ENCODE results near the gene PTCHD4.

PTCHD4 gene

GRCh38 chr6:48080227-48081009, 30.6 kb downstream of the PTCHD4 start:
- no peak for DNase-seq
- H3K27me3 ChIP-seq (ENCODE audit: insufficient read depth, low read depth, severe bottlenecking), result no peaks in the 10 kb centered on the region
- no peak for TF ChIP-seq CTCF (IDR thresholded peaks at IDR 0.05; ENCODE audit: low read depth, low read length)
- H3K36me3 ChIP-seq, result 0 out of 2 replicates have a peak, but pooled peaks cover 3% of the 10 kb centered on the region
- H3K4me3 ChIP-seq (ENCODE audit: low read depth, low read length), result no peak overlapping the region
- H3K9me3 ChIP-seq (ENCODE audit: severe bottlenecking), result no peaks in the 10 kb centered on the region
- no peak overlapping the region for H3K27ac ChIP-seq

GRCh38 chr6:48078120-48078519, 32.9 kb downstream of the PTCHD4 start:
- Histone ChIP-seq H3K27me3 (ENCODE audit: insufficient read depth, low read depth, severe bottlenecking) (no peaks in the 10 kb centered on the region), H3K27ac (no peak overlapping the region), H3K36me3 (no peaks in the 10 kb centered on the region), H3K9me3 (ENCODE audit: severe bottlenecking) (no peaks in the 10 kb centered on the region), H3K4me3 (ENCODE audit: low read depth, low read length) (no peak overlapping the region)
- TF ChIP-seq CTCF (IDR thresholded peaks at IDR 0.05; ENCODE audit: low read depth, low read length), result no peak
- DNase-seq, result no peak

- TF ChIP-seq CTCF (IDR thresholded peaks at IDR 0.05; ENCODE audit: low read depth, low read length), result no peak
- no peaks in the 10 kb centered on the region for H3K36me3 ChIP-seq
Measured at GRCh38 chr6:48075181-48075580, 35.8 kb downstream of the PTCHD4 start.

GRCh38 chr6:48073976-48074767, 36.8 kb downstream of the PTCHD4 start:
- Histone ChIP-seq H3K4me3 (ENCODE audit: low read depth, low read length) (no peak overlapping the region), H3K9me3 (ENCODE audit: severe bottlenecking) (no peaks in the 10 kb centered on the region), H3K36me3 (no peaks in the 10 kb centered on the region), H3K27ac (no peak overlapping the region), H3K27me3 (ENCODE audit: insufficient read depth, low read depth, severe bottlenecking) (no peaks in the 10 kb centered on the region)
- TF ChIP-seq CTCF (IDR thresholded peaks at IDR 0.05; ENCODE audit: low read depth, low read length), result no peak
- DNase-seq, result no peak

More at GRCh38 chr6:48075181-48075580, 35.8 kb downstream of the PTCHD4 start:
- Histone ChIP-seq H3K4me3 (ENCODE audit: low read depth, low read length) (no peak overlapping the region), H3K27ac (no peak overlapping the region), H3K27me3 (ENCODE audit: insufficient read depth, low read depth, severe bottlenecking) (no peaks in the 10 kb centered on the region), H3K9me3 (ENCODE audit: severe bottlenecking) (no peaks in the 10 kb centered on the region)
- DNase-seq, result no peak

- H3K36me3 ChIP-seq, result no peaks in the 10 kb centered on the region
- H3K27me3 ChIP-seq (ENCODE audit: insufficient read depth, low read depth, severe bottlenecking), result no peaks in the 10 kb centered on the region
- TF ChIP-seq CTCF (IDR thresholded peaks at IDR 0.05; ENCODE audit: low read depth, low read length), result no peak
- DNase-seq, result no peak
- H3K9me3 ChIP-seq (ENCODE audit: severe bottlenecking), result no peaks in the 10 kb centered on the region
- H3K27ac ChIP-seq, result no peak overlapping the region
- no peak overlapping the region for H3K4me3 ChIP-seq (ENCODE audit: low read depth, low read length)
Measured at GRCh38 chr6:48071833-48072232, 39.2 kb downstream of the PTCHD4 start.

Data from WERI-Rb-1 (cell line).